ENCODE results near the gene WDR53. TPM values are rescaled to one million over a fixed set of nuclear protein-coding genes. Genes with fewer than 3 reads are reported as not detected.
A peak's percentile ranks its signal among the peaks of the same experiment; 100 is the strongest.
"Not testable (repeated sequence)": the region's sequence is repeated elsewhere in the genome, so short reads cannot be mapped to it uniquely, and the experiment has no call there.

Gene WDR53
- total RNA-seq, 4 donors from 2014 or later = 3.7 to 13.0 (median 4.4) TPM

DNA sequence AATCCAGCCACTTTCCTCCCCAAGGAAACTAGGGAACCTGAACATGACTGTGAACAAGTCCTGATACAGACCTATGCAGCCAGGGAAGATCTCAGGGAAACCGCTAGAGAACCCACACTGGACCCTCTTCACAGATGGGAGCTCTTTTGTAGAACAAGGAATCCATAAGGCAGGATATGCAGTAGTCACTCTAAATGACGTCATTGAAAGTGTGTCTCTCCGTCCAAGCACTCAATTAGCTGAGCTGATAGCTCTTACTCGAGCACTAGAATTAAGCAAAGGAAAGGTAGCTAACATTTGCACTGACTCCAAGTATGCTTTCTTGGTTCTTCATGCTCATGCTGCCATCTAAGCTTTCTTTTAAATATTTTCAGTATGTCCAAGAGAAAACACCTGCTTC is 43.2 kb downstream of the WDR53 start:
- TF ChIP-seq, protein P1, sequence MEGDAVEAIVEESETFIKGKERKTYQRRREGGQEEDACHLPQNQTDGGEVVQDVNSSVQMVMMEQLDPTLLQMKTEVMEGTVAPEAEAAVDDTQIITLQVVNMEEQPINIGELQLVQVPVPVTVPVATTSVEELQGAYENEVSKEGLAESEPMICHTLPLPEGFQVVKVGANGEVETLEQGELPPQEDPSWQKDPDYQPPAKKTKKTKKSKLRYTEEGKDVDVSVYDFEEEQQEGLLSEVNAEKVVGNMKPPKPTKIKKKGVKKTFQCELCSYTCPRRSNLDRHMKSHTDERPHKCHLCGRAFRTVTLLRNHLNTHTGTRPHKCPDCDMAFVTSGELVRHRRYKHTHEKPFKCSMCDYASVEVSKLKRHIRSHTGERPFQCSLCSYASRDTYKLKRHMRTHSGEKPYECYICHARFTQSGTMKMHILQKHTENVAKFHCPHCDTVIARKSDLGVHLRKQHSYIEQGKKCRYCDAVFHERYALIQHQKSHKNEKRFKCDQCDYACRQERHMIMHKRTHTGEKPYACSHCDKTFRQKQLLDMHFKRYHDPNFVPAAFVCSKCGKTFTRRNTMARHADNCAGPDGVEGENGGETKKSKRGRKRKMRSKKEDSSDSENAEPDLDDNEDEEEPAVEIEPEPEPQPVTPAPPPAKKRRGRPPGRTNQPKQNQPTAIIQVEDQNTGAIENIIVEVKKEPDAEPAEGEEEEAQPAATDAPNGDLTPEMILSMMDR (IDR thresholded peaks at IDR 0.05) = no peak
- TF ChIP-seq POLR2A (IDR thresholded peaks at IDR 0.05) = no peak
- intact Hi-C loops (cut with DNase I) = loop anchor here (10.0 kb wide), 1 partner anchor 270 kb away; no protein-coding TSS in a partner anchor
- no peak overlapping the region for H3K4me3 ChIP-seq (replicated peaks in 1 of 3)

DNA sequence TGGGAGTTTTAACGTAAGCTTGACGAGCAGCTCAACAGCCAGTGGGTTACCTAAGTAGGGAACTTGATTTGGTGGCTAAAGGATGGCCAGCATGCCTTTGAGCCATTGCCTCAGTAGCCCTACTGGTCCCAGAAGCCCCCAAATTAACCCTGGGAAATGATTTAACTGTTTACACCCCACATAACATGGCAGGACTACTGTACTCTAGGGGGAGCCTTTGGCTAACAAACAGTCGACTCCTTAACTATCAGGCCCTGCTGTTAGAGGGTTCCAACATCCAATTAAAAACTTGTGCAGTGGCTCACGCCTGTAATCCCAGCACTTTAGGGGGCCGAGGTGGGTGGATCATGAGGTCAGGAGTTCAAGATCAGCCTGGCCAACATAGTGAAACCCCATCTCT is 43.8 kb downstream of the WDR53 start:
- Histone ChIP-seq H3K27ac (no peak overlapping the region), H3K4me1 (no peaks in the 10 kb centered on the region), H3K9me3 (no peaks in the 10 kb centered on the region), H3K4me3 (replicated peaks in 1 of 3) (no peak overlapping the region), H3K27me3 (no peaks in the 10 kb centered on the region), H3K36me3 (no peaks in the 10 kb centered on the region)
- no peak for TF ChIP-seq POLR2A (IDR thresholded peaks at IDR 0.05)
- TF ChIP-seq, protein P1 (IDR thresholded peaks at IDR 0.05) = no peak
- intact Hi-C loops (cut with DNase I) = loop anchor here (10.0 kb wide), 1 partner anchor 270 kb away; no protein-coding TSS in a partner anchor
- no peak for DNase-seq
- 61 to 71% methylated on average over 5 of the region's 5 CpGs for WGBS, 2 donors

More for the DNA sequence above, 43.2 kb downstream of the WDR53 start:
- Histone ChIP-seq H3K36me3 (no peaks in the 10 kb centered on the region), H3K27me3 (no peaks in the 10 kb centered on the region), H3K27ac (no peak overlapping the region), H3K4me1 (no peaks in the 10 kb centered on the region), H3K9me3 (no peaks in the 10 kb centered on the region)
- WGBS, 2 donors = 81 to 82% methylated on average over 4 of the region's 4 CpGs
- DNase-seq = no peak

DNA sequence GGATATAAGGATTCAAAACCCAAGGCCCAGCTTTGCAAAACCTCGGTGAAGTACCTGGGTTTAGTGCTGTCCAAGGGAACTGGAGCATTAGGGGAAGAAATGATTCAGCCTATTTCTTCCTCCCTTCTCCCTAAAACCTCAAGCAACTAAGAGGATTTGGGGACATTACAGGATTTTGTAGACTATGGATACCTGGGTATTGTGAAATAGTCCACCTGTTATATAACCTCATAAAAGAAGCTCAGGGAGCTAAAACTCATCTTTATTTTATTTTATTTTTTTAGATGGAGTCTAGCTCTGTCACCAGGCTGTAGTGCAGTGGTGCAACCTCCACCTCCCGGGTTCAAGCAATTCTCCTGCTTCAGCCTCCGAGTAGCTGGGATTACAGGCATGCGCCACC is 44.5 kb downstream of the WDR53 start:
- no peak for DNase-seq
- TF ChIP-seq POLR2A (IDR thresholded peaks at IDR 0.05) = no peak
- TF ChIP-seq, protein P1 (IDR thresholded peaks at IDR 0.05) = no peak
- 98 to 99% methylated on average over 4 of the region's 4 CpGs for WGBS, 2 donors
- Histone ChIP-seq H3K4me1 (no peaks in the 10 kb centered on the region), H3K27ac (no peak overlapping the region), H3K36me3 (no peaks in the 10 kb centered on the region), H3K9me3 (no peaks in the 10 kb centered on the region), H3K4me3 (replicated peaks in 1 of 3) (no peak overlapping the region), H3K27me3 (no peaks in the 10 kb centered on the region)
- intact Hi-C loops (cut with DNase I) = loop anchor here (10.0 kb wide), 1 partner anchor 269 kb away; no protein-coding TSS in a partner anchor

DNA sequence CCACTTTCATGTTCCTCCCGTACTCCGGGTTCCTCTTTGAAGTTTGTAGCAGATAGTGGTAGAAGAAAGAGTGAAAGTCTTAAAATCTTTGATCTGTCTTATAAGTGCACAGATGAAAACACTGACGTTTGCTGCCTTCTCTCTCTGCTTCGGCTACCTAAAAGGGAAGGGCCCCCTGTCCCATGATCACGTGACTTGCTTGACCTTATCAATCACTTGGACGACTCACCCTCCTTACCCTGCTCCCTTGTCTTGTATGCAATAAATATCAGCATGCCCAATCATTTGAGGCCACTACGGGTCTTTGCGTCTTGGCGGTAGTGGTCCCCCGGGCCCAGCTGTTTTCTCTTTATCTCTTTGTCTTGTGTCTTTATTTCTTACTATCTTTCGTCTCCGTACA is 47.1 kb downstream of the WDR53 start:
- H3K4me1 ChIP-seq; H3K9me3 ChIP-seq; H3K27ac ChIP-seq; H3K36me3 ChIP-seq; H3K27me3 ChIP-seq; H3K4me3 ChIP-seq (replicated peaks in 1 of 3); DNase-seq: not testable (repeated sequence)
- WGBS, 2 donors = 83 to 84% methylated on average over 12 of the region's 12 CpGs
- intact Hi-C loops (cut with DNase I) = loop anchor here (10.0 kb wide), 1 partner anchor 266 kb away; no protein-coding TSS in a partner anchor

DNA sequence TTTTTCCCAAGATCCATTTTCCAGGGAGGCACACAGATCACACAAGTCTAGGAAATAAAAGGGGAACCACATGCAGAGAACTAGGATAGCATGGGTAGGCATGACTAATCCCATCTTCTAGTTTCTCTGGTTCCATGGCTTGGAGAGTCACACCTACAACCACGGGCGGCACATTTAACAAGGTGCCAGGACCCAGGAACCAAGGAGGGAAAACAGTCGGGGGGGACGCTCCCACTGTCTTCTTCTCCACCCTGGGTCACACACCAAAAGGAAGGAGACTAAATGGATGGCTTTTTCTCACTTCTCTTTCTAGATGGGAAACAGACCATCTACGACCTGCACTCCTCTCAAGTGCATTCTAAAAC is 48.7 kb downstream of the WDR53 start:
- intact Hi-C loops (cut with DNase I) = loop anchor here (10.0 kb wide), 1 partner anchor 265 kb away; no protein-coding TSS in a partner anchor
- WGBS, 2 donors = 75 to 82% methylated on average over 5 of the region's 5 CpGs
- TF ChIP-seq, protein P1 (IDR thresholded peaks at IDR 0.05) = no peak
- TF ChIP-seq POLR2A (IDR thresholded peaks at IDR 0.05) = no peak
- Histone ChIP-seq H3K9me3 (no peaks in the 10 kb centered on the region), H3K27me3 (no peaks in the 10 kb centered on the region), H3K36me3 (no peaks in the 10 kb centered on the region), H3K27ac (no peak overlapping the region), H3K4me1 (no peaks in the 10 kb centered on the region), H3K4me3 (replicated peaks in 1 of 3) (no peak overlapping the region)
- peak in 1 of 2 donors; percentile 7 for DNase-seq
